Lower lobe of right lung (tissue), 2 donors: ENCODE measurements around the gene RND3. TPM values are rescaled to one million over a fixed set of nuclear protein-coding genes. Genes with fewer than 3 reads are reported as not detected.

Experiments used
- ATAC-seq, 2 donors: fragments of 200-7000 bp; cut with Tn5 transposase; one replicate each; pipeline ENCODE4 v1.9.1; 2020 to 2022; ENCODE audit warnings: mild to moderate bottlenecking in 2 of 2, moderate library complexity in 2 of 2
- DNase-seq: peaks from one replicate; pipeline ENCODE4 v3.0.0-alpha.2; 2020
- H3K27ac ChIP-seq: fragments of 200-600 bp; one replicate; pipeline ENCODE4 v1.8.0; 2022
- H3K27me3 ChIP-seq: fragments of 200-600 bp; one replicate; pipeline ENCODE4 v1.8.0; 2022; ENCODE audit warnings: low read depth
- H3K36me3 ChIP-seq: fragments of 200-600 bp; one replicate; pipeline ENCODE4 v1.8.0; 2022; ENCODE audit warnings: mild to moderate bottlenecking
- H3K4me1 ChIP-seq: fragments of 200-600 bp; one replicate; pipeline ENCODE4 v1.8.0; 2022
- H3K4me3 ChIP-seq: fragments of 200-600 bp; one replicate; pipeline ENCODE4 v1.8.0; 2022; ENCODE audit warnings: mild to moderate bottlenecking
- H3K9me3 ChIP-seq: fragments of 200-600 bp; one replicate; pipeline ENCODE4 v1.8.0; 2022
- intact Hi-C: fragments of 100-400 bp; cut with DNase I; formaldehyde crosslinking; loops from one replicate; pipeline ENCODE4 v1.11.0; 2022
- total RNA-seq: library from RNA; stranded (reverse); fragmentation: NEBNext Ultra II Directional; extraction: Animal tissue kit (Norgen Biotek cat#: 25700); gene quantifications from one replicate; pipeline ENCODE4 v1.2.1, GENCODE V29; 2021
- TF ChIP-seq, protein P1 (sequence below): fragments of 200-600 bp; IDR thresholded peaks from one replicate; pipeline ENCODE4 v1.8.0; 2022; ENCODE audit warnings: antibody characterized with exemption, mild to moderate bottlenecking
- donor health status: DM: no; HTN: yes; CAD: no; lungs with severe emphysema.

RND3 gene
- total RNA-seq, 1 donor from 2014 or later, result 20.8 TPM

- no peak for ATAC-seq
- no peaks in the 10 kb centered on the region for H3K36me3 ChIP-seq
- H3K27me3 ChIP-seq, result peaks cover 18% of the 10 kb centered on the region
- no peaks in the 10 kb centered on the region for H3K9me3 ChIP-seq
- no peak overlapping the region for H3K27ac ChIP-seq
- no peak for DNase-seq
- TF ChIP-seq, protein P1, sequence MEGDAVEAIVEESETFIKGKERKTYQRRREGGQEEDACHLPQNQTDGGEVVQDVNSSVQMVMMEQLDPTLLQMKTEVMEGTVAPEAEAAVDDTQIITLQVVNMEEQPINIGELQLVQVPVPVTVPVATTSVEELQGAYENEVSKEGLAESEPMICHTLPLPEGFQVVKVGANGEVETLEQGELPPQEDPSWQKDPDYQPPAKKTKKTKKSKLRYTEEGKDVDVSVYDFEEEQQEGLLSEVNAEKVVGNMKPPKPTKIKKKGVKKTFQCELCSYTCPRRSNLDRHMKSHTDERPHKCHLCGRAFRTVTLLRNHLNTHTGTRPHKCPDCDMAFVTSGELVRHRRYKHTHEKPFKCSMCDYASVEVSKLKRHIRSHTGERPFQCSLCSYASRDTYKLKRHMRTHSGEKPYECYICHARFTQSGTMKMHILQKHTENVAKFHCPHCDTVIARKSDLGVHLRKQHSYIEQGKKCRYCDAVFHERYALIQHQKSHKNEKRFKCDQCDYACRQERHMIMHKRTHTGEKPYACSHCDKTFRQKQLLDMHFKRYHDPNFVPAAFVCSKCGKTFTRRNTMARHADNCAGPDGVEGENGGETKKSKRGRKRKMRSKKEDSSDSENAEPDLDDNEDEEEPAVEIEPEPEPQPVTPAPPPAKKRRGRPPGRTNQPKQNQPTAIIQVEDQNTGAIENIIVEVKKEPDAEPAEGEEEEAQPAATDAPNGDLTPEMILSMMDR, result no peak
- peaks cover 57% of the 10 kb centered on the region for H3K4me1 ChIP-seq
- intact Hi-C loops, result loop anchor here (10.0 kb wide), 1 partner anchor 887 kb away; no protein-coding TSS in a partner anchor
- H3K4me3 ChIP-seq, result no peak overlapping the region
Measured at GRCh38 chr2:150482111-150482510, 5.4 kb downstream of the RND3 start.

DNA sequence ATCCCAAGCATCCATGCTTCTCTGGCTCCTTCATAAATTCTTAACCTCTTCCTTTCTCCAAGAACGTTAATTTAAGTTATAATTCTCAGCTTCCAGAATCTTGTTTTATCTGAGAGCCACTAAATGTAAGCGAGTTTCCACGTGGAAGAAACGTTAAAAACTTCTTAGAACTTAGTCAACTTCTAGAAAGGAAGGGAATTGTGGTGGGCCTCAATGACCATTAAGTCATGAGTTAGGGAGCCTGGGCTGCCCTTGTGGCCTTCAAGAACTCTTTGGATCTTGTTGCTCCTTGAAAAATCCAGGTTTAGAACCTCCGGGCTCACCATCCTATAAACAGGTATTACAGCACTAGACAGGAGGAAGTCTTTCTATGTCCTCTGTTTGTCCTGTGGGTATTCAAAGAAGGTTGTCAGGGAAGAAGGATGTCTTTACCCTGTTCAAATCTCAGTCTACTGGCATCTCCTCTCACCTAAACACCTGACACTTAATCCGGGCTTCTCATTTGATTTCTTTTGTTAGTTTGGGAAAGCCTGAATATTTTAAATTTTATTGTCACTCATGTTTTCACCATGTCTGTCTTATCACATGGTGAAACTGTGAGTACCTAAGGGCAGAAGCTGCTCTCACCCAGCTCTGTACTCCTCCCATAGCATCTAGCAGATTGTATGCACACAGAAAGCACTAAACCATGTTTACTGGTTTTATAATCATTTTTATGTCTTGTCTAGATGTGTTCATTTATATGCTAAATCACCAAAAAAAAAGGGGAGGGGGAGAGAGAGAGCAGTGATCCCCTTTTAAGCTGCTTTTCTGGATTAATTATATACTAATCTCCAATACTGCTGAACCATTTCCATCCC, 6.3 kb downstream of the RND3 start:
- Histone ChIP-seq H3K27me3 (peaks cover 15% of the 10 kb centered on the region), H3K4me1 (peaks cover 66% of the 10 kb centered on the region), H3K36me3 (no peaks in the 10 kb centered on the region), H3K4me3 (no peak overlapping the region), H3K27ac (no peak overlapping the region), H3K9me3 (no peaks in the 10 kb centered on the region)
- intact Hi-C loops, result loop anchor here (10.0 kb wide), 1 partner anchor 886 kb away; no protein-coding TSS in a partner anchor
- no peak for ATAC-seq
- no peak for DNase-seq
- TF ChIP-seq, protein P1, result no peak

- intact Hi-C loops, result loop anchor here (10.0 kb wide), 1 partner anchor 885 kb away; no protein-coding TSS in a partner anchor
- H3K36me3 ChIP-seq, result no peaks in the 10 kb centered on the region
- H3K9me3 ChIP-seq, result no peaks in the 10 kb centered on the region
- H3K4me3 ChIP-seq, result no peak overlapping the region
- ATAC-seq (no peak), DNase-seq (no peak)
- TF ChIP-seq, protein P1, result no peak
- no peak overlapping the region for H3K27ac ChIP-seq
- peaks cover 7% of the 10 kb centered on the region for H3K27me3 ChIP-seq
- H3K4me1 ChIP-seq, result peaks cover 62% of the 10 kb centered on the region
Measured at GRCh38 chr2:150480241-150480640, 7.2 kb downstream of the RND3 start.

- peak overlapping the region; percentile 19 for H3K27ac ChIP-seq
- no peaks in the 10 kb centered on the region for H3K36me3 ChIP-seq
- H3K4me3 ChIP-seq, result no peak overlapping the region
- DNase-seq (no peak), ATAC-seq (peak in 1 of 2 donors; percentile 40)
- intact Hi-C loops, result no loop called here
- H3K27me3 ChIP-seq, result no peaks in the 10 kb centered on the region
- peaks cover 54% of the 10 kb centered on the region for H3K4me1 ChIP-seq
- TF ChIP-seq, protein P1, result no peak
- H3K9me3 ChIP-seq, result no peaks in the 10 kb centered on the region
Measured at GRCh38 chr2:150479075-150479915, 8.2 kb downstream of the RND3 start.

- DNase-seq (no peak), ATAC-seq (peak; percentile 41 to 48)
- TF ChIP-seq, protein P1, result no peak
- Histone ChIP-seq H3K36me3 (no peaks in the 10 kb centered on the region), H3K27ac (peak overlapping the region; percentile 19), H3K4me3 (no peak overlapping the region), H3K9me3 (no peaks in the 10 kb centered on the region), H3K27me3 (no peaks in the 10 kb centered on the region), H3K4me1 (peaks cover 57% of the 10 kb centered on the region)
- intact Hi-C loops, result no loop called here
Measured at GRCh38 chr2:150478200-150478974, 9.1 kb downstream of the RND3 start.
